GM12878 (cell line): Measurements from ENCODE around the gene OR2B3.

Experiments used
- CTCF ChIP-seq, 3 experiments: IDR thresholded peaks in 2 of 3; conservative IDR thresholded peaks in 1 of 3; 2 replicates each; pipeline ENCODE4 v1.5.1; 2011; ENCODE audit warnings: low read depth in 3 of 3, low read length in 3 of 3, mild to moderate bottlenecking in 3 of 3, control low read depth in 2 of 3, moderate library complexity in 2 of 3, inconsistent platforms in 1 of 3, mixed read lengths in 1 of 3; ENCODE audit not compliant: control insufficient read depth in 2 of 3, insufficient read depth in 1 of 3; ENCODE audit errors: extremely low read depth in 1 of 3
- ESRRA ChIP-seq: IDR thresholded peaks from 2 replicates; pipeline ENCODE4 v1.6.1; 2012; ENCODE audit warnings: mild to moderate bottlenecking, low read length, improper control_type of control experiment
- IRF3 ChIP-seq: fragments of 450-650 bp; IDR thresholded peaks from 2 replicates; pipeline ENCODE4 v1.6.1; 2014; ENCODE audit warnings: mild to moderate bottlenecking
- MAX ChIP-seq: IDR thresholded peaks from 2 replicates; pipeline ENCODE4 v1.6.1; 2012; ENCODE audit warnings: low read depth, low read length, improper control_type of control experiment
- NFIC ChIP-seq: IDR thresholded peaks from 2 replicates; pipeline ENCODE4 v1.6.1; 2012; ENCODE audit warnings: low read depth, mild to moderate bottlenecking, inconsistent platforms, low read length, moderate library complexity
- POLR2A ChIP-seq: IDR thresholded peaks from 2 replicates; pipeline ENCODE4 v1.6.1; 2011; ENCODE audit warnings: low read depth, mild to moderate bottlenecking, low read length
- POLR2AphosphoS5 ChIP-seq: IDR thresholded peaks from 2 replicates; pipeline ENCODE4 v1.6.1; 2011; ENCODE audit warnings: mild to moderate bottlenecking, low read length, inconsistent platforms
- REST ChIP-seq: IDR thresholded peaks from 2 replicates; pipeline ENCODE4 v1.6.1; 2012; ENCODE audit warnings: mild to moderate bottlenecking, low read depth, low read length
- SREBF2 ChIP-seq: IDR thresholded peaks from 2 replicates; pipeline ENCODE4 v1.6.1; 2012; ENCODE audit warnings: mild to moderate bottlenecking, low read length
- TCF7 ChIP-seq: IDR thresholded peaks from 2 replicates; pipeline ENCODE4 v1.6.1; 2014; ENCODE audit warnings: antibody characterized with exemption, borderline replicate concordance
- YBX1 ChIP-seq: fragments of 450-650 bp; IDR thresholded peaks from 2 replicates; pipeline ENCODE4 v1.6.1; 2016; ENCODE audit warnings: antibody characterized with exemption
- YY1 ChIP-seq: IDR thresholded peaks from 2 replicates; pipeline ENCODE4 v1.6.1; 2011; ENCODE audit warnings: low read depth, mild to moderate bottlenecking, low read length
- ZBTB11 ChIP-seq: fragments of 450-650 bp; formaldehyde crosslinking; IDR thresholded peaks from 2 replicates; pipeline ENCODE4 v1.5.0; 2022; ENCODE audit warnings: mild to moderate bottlenecking, missing genetic modification characterization
- ZBTB40 ChIP-seq: fragments of 450-650 bp; IDR thresholded peaks from 2 replicates; pipeline ENCODE4 v1.6.1; 2016; ENCODE audit warnings: mild to moderate bottlenecking, moderate library complexity, borderline replicate concordance

- no peak for TF ChIP-seq NFIC
- TF ChIP-seq TCF7, result no peak
- no peak for TF ChIP-seq YBX1
- no peak for TF ChIP-seq CTCF (IDR thresholded peaks at IDR 0.05 in 2 of 3, conservative IDR thresholded peaks at IDR 0.05 in 1 of 3; ENCODE audit: control insufficient read depth in 2 of 3, extremely low read depth in 1 of 3, insufficient read depth in 1 of 3, low read depth in 3 of 3, low read length in 3 of 3)
- TF ChIP-seq YY1, result no peak
- TF ChIP-seq MAX, result no peak
- no peak for TF ChIP-seq POLR2A
- TF ChIP-seq SREBF2, result no peak
- no peak for TF ChIP-seq REST
- TF ChIP-seq ZBTB40, result no peak
- TF ChIP-seq ESRRA, result no peak
- no peak for TF ChIP-seq POLR2AphosphoS5
- TF ChIP-seq ZBTB11 (CRISPR knock-in tag), result no peak
- TF ChIP-seq IRF3, result no peak
Measured at GRCh38 chr6:29087213-29087612, at the start of gene OR2B3.
